Small intestine (tissue), 7 donors: ENCODE measurements around the gene HFE. TPM values are rescaled to one million over a fixed set of nuclear protein-coding genes. Genes with fewer than 3 reads are reported as not detected.
"Not testable (repeated sequence)": the region's sequence is repeated elsewhere in the genome, so short reads cannot be mapped to it uniquely, and the experiment has no call there.

Experiments used
- DNase-seq, 2 donors: peaks; one replicate each; pipeline versions ENCODE4 v3.0.0 to v3.0.0-alpha.2; 2013
- FAIRE-seq: peaks from 2 replicates; lab custom pipeline; 2012; peaks lifted over from hg19 to GRCh38; lab: Jason Lieb, UNC
- H3K27ac ChIP-seq, 3 donors: one replicate each; pipeline ENCODE4 v1.5.1; 2013; ENCODE audit warnings: low read length in 2 of 3, mild to moderate bottlenecking in 2 of 3, control low read depth in 1 of 3, inconsistent platforms in 1 of 3, low read depth in 1 of 3, moderate library complexity in 1 of 3
- H3K27me3 ChIP-seq, 3 donors: one replicate each; pipeline ENCODE4 v1.6.1; 2013; ENCODE audit warnings: low read length in 3 of 3, inconsistent platforms in 1 of 3; ENCODE audit not compliant: control insufficient read depth in 3 of 3, insufficient read depth in 3 of 3
- H3K36me3 ChIP-seq, 3 donors: one replicate each; pipeline ENCODE4 v1.6.1; 2013; ENCODE audit warnings: low read length in 3 of 3, inconsistent platforms in 1 of 3, low read depth in 1 of 3, mild to moderate bottlenecking in 1 of 3, moderate library complexity in 1 of 3; ENCODE audit not compliant: control insufficient read depth in 3 of 3, insufficient read depth in 2 of 3
- H3K4me1 ChIP-seq, 3 donors: one replicate each; pipeline ENCODE4 v1.6.1; 2013; ENCODE audit warnings: low read length in 2 of 3, inconsistent platforms in 1 of 3, low read depth in 1 of 3, mild to moderate bottlenecking in 1 of 3, moderate library complexity in 1 of 3; ENCODE audit not compliant: control insufficient read depth in 3 of 3, insufficient read depth in 2 of 3
- H3K4me3 ChIP-seq, 3 donors: one replicate each; pipeline ENCODE4 v1.5.1; 2013; ENCODE audit warnings: low read length in 3 of 3, control low read depth in 1 of 3, inconsistent platforms in 1 of 3, low read depth in 1 of 3, mild to moderate bottlenecking in 1 of 3, moderate library complexity in 1 of 3
- H3K9me3 ChIP-seq, 2 donors: one replicate each; pipeline ENCODE4 v1.6.1; 2013; ENCODE audit warnings: low read depth in 1 of 2, low read length in 1 of 2; ENCODE audit not compliant: control insufficient read depth in 2 of 2, insufficient read depth in 1 of 2
- WGBS, 3 donors: extraction: QIAGEN DNeasy Blood & Tissue Kit; methylation state at CpG; one replicate each; pipeline ENCODE4 v1.1.7; 2013; 5-methylcytosine and 5-hydroxymethylcytosine counted together
- polyA plus RNA-seq, 4 donors: library from polyadenylated mRNA; stranded (reverse) in 3 of 4; unstranded in 1 of 4; fragments of 200-250 nt in 3 of 4; fragments of 120-200 nt in 1 of 4; gene quantifications; one replicate each; pipeline versions ENCODE4 v1.2.1 to v1.2.3, GENCODE V29; 2013
- donor health status: healthy with polysubstance abuse.
- donor health status: control.
- donor health status: control.
- donor health status: Bipolar disorder and iron deficiency.
- donor health status: healthy.

HFE gene
- polyA plus RNA-seq, 4 donors, result 0.67 to 16.1 (median 4.9) TPM

DNA sequence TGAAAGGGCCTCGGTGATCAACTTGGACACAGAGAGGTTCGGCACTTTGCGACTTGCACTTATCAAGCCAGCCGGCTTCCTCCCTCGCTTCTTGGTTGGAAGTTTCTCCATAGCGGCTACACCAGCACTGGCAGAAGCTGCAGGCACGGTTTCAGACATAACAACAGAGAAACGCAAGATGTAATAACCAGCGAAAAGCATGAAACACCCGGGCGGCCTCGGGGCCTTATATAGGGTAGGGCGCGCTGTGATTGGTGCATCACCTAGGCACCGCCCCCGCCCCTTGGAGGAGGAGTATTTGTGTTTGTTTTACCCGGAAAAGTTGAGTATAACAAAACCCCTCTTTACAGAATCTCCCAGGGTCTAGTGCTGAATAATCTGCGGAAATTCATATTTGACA lies 20.7 kb downstream of the HFE start:
- FAIRE-seq (no peak), DNase-seq (no peak)
- Histone ChIP-seq H3K36me3 (no peaks in the 10 kb centered on the region), H3K4me1 (peaks cover 0 to 7% (median 0%) of the 10 kb centered on the region in 3 donors), H3K27me3 (no peaks in the 10 kb centered on the region), H3K9me3 (peaks cover 0 to 9% of the 10 kb centered on the region in 2 donors), H3K4me3 (no peak overlapping the region), H3K27ac (no peak overlapping the region)
- WGBS, 3 donors, result 94 to 96% (median 95%) methylated on average over 18 of the region's 18 CpGs

DNA sequence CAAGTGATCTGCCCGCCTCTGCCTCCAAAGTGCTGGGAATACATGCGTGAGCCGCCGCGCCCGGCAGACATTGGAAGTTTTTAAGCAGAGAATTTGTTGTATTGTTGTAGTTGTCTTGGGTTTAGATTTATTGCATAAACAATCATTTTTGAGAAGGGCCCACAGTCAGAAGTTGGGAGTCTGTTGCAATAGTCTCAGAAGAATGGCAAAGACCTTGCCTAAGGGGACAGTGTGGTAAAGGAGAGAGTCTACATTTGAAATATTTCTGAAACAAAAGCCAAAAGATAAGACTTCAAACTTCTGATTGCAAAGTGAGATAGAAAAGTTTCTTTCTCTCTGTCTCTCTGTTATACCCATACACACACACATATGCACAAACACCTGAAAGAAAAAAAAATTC lies 22.5 kb downstream of the HFE start:
- H3K4me3 ChIP-seq, result no peak overlapping the region
- DNase-seq, result no peak
- H3K9me3 ChIP-seq, result peaks cover 0 to 9% of the 10 kb centered on the region in 2 donors
- WGBS, 3 donors, result 93 to 100% (median 98%) methylated on average over 6 of the region's 6 CpGs
- no peaks in the 10 kb centered on the region for H3K36me3 ChIP-seq
- H3K4me1 ChIP-seq, result peaks cover 0 to 3% (median 0%) of the 10 kb centered on the region in 3 donors
- no peaks in the 10 kb centered on the region for H3K27me3 ChIP-seq
- no peak overlapping the region for H3K27ac ChIP-seq
- FAIRE-seq, result no peak

DNA sequence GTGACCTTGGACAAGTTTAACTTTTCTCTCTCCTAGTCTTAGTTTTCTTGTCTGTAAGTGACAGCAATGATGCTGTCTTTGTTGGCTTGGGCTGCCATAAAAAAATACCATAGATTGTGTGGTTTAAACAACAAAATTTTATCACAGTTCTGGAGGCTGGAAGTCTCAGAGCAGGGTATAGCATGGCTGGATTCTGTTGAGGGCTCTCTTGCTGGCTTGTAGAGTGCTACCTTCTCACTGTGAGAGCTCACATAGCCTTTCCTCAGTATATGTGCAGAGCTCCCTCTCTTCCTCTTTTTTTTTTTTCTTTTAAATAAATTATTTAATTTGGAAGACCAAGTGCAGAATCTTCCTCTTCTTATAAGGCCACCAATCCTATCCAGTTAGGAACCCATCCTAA lies 26.3 kb downstream of the HFE start:
- no peaks in the 10 kb centered on the region for H3K4me1 ChIP-seq
- H3K27me3 ChIP-seq, result no peaks in the 10 kb centered on the region
- DNase-seq, result no peak
- H3K27ac ChIP-seq, result no peak overlapping the region
- no peak overlapping the region for H3K4me3 ChIP-seq
- no peak for FAIRE-seq
- no peaks in the 10 kb centered on the region for H3K36me3 ChIP-seq
- H3K9me3 ChIP-seq, result no peaks in the 10 kb centered on the region

DNA sequence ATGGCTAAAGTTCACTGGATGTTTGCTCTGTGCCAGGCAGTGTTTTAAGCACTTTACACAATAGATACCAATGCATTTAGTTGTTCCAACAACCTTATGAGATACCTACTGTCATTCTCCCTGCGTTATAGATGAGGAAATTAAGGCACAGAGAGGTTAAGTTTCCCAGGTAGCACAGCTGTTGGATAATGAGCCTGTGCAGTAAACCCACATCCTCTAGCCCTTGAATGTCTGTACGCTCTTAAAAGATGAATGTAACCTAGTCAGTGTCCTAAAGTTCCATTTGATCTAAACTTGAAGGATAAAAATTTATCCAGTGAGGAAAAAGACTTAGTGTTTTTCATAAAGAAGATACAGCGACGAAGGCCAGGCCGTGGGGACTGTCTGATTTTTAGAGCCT lies 28.0 kb downstream of the HFE start:
- Histone ChIP-seq H3K27ac (no peak overlapping the region), H3K36me3 (no peaks in the 10 kb centered on the region), H3K27me3 (no peaks in the 10 kb centered on the region), H3K4me3 (no peak overlapping the region), H3K9me3 (no peaks in the 10 kb centered on the region), H3K4me1 (no peaks in the 10 kb centered on the region)
- FAIRE-seq (no peak), DNase-seq (no peak)
- whole genome bisulfite sequencing, 3 donors, result 80 to 87% (median 85%) methylated on average over 5 of the region's 5 CpGs

DNA sequence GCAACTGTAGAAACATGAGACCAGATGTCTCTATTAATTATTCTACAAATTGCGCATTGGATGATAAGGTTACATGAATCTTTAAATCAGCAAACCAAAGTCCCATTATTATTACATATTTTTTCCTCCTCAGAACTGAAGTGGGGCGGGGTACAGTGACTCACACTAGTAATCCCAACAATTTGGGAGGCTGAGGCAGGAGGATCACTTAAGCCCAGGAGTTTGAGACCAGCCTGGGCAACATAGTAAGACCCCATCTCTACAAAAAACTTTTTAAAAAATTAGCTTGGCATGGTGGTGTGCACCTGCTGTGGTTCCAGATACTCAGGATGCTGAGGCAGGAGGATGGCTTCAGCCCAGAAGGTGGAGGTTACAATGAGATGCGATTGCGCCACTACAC lies 29.0 kb downstream of the HFE start:
- Histone ChIP-seq H3K36me3 (no peaks in the 10 kb centered on the region), H3K27me3 (no peaks in the 10 kb centered on the region), H3K4me1 (peaks cover 0 to 5% (median 0%) of the 10 kb centered on the region in 3 donors), H3K4me3 (no peak overlapping the region), H3K9me3 (no peaks in the 10 kb centered on the region), H3K27ac (no peak overlapping the region)
- FAIRE-seq (no peak), DNase-seq (peak in 1 of 2 donors; percentile 31)
- 79 to 92% (median 82%) methylated on average over 4 of the region's 4 CpGs for WGBS, 3 donors

DNA sequence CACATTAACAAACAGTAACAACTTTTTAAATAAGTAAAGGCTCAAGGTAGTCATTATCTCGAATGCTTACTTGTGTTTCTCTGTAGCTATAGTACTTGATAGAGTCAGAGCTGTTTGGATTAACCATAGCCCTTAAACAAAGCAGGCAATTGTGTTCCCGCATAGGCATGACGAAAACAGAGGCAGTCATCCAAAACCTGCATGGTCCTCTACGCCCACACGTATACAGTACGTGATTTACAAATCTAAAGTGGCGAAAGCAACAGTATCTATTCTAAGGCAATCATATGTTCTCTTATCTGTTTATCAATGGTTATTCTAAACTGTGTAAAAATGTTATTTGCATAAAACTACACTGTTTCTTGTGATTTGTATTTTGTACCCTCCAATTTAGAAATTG lies 31.8 kb downstream of the HFE start:
- Histone ChIP-seq H3K9me3 (no peaks in the 10 kb centered on the region), H3K4me1 (peaks cover 0 to 16% (median 0%) of the 10 kb centered on the region in 3 donors), H3K27ac (no peak overlapping the region), H3K36me3 (no peaks in the 10 kb centered on the region), H3K4me3 (no peak overlapping the region), H3K27me3 (no peaks in the 10 kb centered on the region)
- DNase-seq (no peak), FAIRE-seq (no peak)
- WGBS, 3 donors, result 76 to 89% (median 84%) methylated on average over 7 of the region's 7 CpGs

DNA sequence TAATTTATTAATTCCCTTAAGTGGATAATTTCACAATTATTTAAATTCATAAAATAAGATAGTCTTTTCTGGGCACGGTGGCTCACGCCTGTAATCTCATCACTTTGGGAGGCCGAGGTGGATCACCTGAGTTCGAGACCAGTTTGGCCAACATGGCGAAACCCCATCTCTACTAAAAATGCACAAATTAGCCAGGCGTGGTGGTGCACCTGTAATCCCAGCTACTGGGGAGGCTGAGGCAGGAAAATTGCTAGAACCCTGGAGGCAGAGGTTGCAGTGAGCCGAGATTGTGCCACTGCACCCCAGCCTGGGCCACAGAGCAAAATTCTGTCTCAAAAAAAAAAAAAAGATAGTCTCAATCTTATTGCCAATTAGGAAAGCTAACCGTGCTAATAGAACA lies 32.9 kb downstream of the HFE start:
- H3K27ac ChIP-seq, H3K4me3 ChIP-seq, H3K9me3 ChIP-seq, DNase-seq, H3K27me3 ChIP-seq, FAIRE-seq, H3K36me3 ChIP-seq: not testable (repeated sequence)
- H3K4me1 ChIP-seq, result peaks cover 0 to 16% (median 0%) of the 10 kb centered on the region in 3 donors
- 95 to 97% (median 97%) methylated on average over 8 of the region's 8 CpGs for WGBS, 3 donors

DNA sequence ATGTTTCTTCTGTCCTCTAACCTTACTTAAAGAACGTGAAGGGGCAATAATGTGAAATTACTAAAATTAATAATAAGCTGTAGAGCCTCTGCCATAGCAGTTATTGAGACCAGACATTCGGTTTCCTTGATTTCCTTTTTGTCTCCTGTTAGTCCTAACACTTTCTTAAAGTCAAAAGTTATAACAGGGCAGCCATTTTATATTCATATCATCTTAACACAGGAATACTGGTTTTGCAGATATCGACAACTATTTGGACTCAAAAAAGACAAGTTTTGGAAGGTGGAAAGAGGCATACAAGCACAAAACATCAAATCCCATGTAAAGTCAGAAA lies 33.5 kb downstream of the HFE start:
- Histone ChIP-seq H3K27ac (no peak overlapping the region), H3K4me1 (peaks cover 0 to 16% (median 0%) of the 10 kb centered on the region in 3 donors)

More for the DNA sequence above, 33.5 kb downstream of the HFE start:
- FAIRE-seq (no peak), DNase-seq (no peak)
- Histone ChIP-seq H3K9me3 (no peaks in the 10 kb centered on the region), H3K27me3 (no peaks in the 10 kb centered on the region), H3K36me3 (no peaks in the 10 kb centered on the region), H3K4me3 (no peak overlapping the region)
- 76 to 93% (median 79%) methylated on average over 3 of the region's 3 CpGs for WGBS, 3 donors
